Measurements from ENCODE around the gene SMG6. TPM values are rescaled to one million over a fixed set of nuclear protein-coding genes. Genes with fewer than 3 reads are reported as not detected.

Gene SMG6
- polyA plus RNA-seq, 2 donors, result 14.0 to 16.7 TPM

GRCh38 chr17:2029911-2030778 is 273.4 kb downstream of the SMG6 start, which contains the start of gene DPH1:
Gene DPH1 (plus strand): TSS chr17:2030153. CDS start chr17:2030170, 17 bp downstream.
- Histone ChIP-seq H3K36me3 (ENCODE audit: control insufficient read depth in 2 of 2, insufficient read depth in 2 of 2, low read length in 1 of 2) (no peaks in the 10 kb centered on the region), H3K27ac (ENCODE audit: low read depth in 2 of 2, low read length in 1 of 2) (peak within 1 kb of the TSS in 1 of 2 donors; percentile 48), H3K9me3 (ENCODE audit: control insufficient read depth in 2 of 2, insufficient read depth in 1 of 2, low read depth in 1 of 2, low read length in 1 of 2) (no peaks in the 10 kb centered on the region), H3K27me3 (ENCODE audit: control insufficient read depth in 1 of 2, insufficient read depth in 2 of 2, low read length in 2 of 2) (no peaks in the 10 kb centered on the region), H3K4me1 (ENCODE audit: control insufficient read depth in 2 of 2, insufficient read depth in 2 of 2, low read length in 1 of 2) (peaks cover 6 to 9% of the 10 kb centered on the region in 2 donors), H3K4me3 (ENCODE audit: low read depth in 1 of 2, low read length in 2 of 2) (peak within 1 kb of the TSS; percentile 86 to 89)
- 1 to 2% methylated on average over 58 to 59 of the region's 59 CpGs for WGBS, 2 donors

GRCh38 chr17:2028737-2029136 is 274.8 kb downstream of the SMG6 start:
- no peaks in the 10 kb centered on the region for H3K9me3 ChIP-seq (ENCODE audit: control insufficient read depth in 2 of 2, insufficient read depth in 1 of 2, low read depth in 1 of 2, low read length in 1 of 2)
- H3K36me3 ChIP-seq (ENCODE audit: control insufficient read depth in 2 of 2, insufficient read depth in 2 of 2, low read length in 1 of 2), result no peaks in the 10 kb centered on the region
- peaks cover 6 to 9% of the 10 kb centered on the region in 2 donors for H3K4me1 ChIP-seq (ENCODE audit: control insufficient read depth in 2 of 2, insufficient read depth in 2 of 2, low read length in 1 of 2)
- 53 to 56% methylated on average over 6 of the region's 6 CpGs for WGBS, 2 donors
- no peaks in the 10 kb centered on the region for H3K27me3 ChIP-seq (ENCODE audit: control insufficient read depth in 1 of 2, insufficient read depth in 2 of 2, low read length in 2 of 2)
- no peak overlapping the region for H3K4me3 ChIP-seq (ENCODE audit: low read depth in 1 of 2, low read length in 2 of 2)
- H3K27ac ChIP-seq (ENCODE audit: low read depth in 2 of 2, low read length in 1 of 2), result no peak overlapping the region

GRCh38 chr17:2028234-2028614 is 275.4 kb downstream of the SMG6 start:
- Histone ChIP-seq H3K27me3 (ENCODE audit: control insufficient read depth in 1 of 2, insufficient read depth in 2 of 2, low read length in 2 of 2) (no peaks in the 10 kb centered on the region), H3K4me1 (ENCODE audit: control insufficient read depth in 2 of 2, insufficient read depth in 2 of 2, low read length in 1 of 2) (peaks cover 6 to 9% of the 10 kb centered on the region in 2 donors), H3K27ac (ENCODE audit: low read depth in 2 of 2, low read length in 1 of 2) (no peak overlapping the region), H3K36me3 (ENCODE audit: control insufficient read depth in 2 of 2, insufficient read depth in 2 of 2, low read length in 1 of 2) (no peaks in the 10 kb centered on the region), H3K9me3 (ENCODE audit: control insufficient read depth in 2 of 2, insufficient read depth in 1 of 2, low read depth in 1 of 2, low read length in 1 of 2) (no peaks in the 10 kb centered on the region), H3K4me3 (ENCODE audit: low read depth in 1 of 2, low read length in 2 of 2) (no peak overlapping the region)
- 85 to 86% methylated on average over 5 of the region's 5 CpGs for WGBS, 2 donors

- H3K27ac ChIP-seq (ENCODE audit: low read depth in 2 of 2, low read length in 1 of 2), result no peak overlapping the region
- no peaks in the 10 kb centered on the region for H3K9me3 ChIP-seq (ENCODE audit: control insufficient read depth in 2 of 2, insufficient read depth in 1 of 2, low read depth in 1 of 2, low read length in 1 of 2)
- H3K4me3 ChIP-seq (ENCODE audit: low read depth in 1 of 2, low read length in 2 of 2), result no peak overlapping the region
- no peaks in the 10 kb centered on the region for H3K36me3 ChIP-seq (ENCODE audit: control insufficient read depth in 2 of 2, insufficient read depth in 2 of 2, low read length in 1 of 2)
- peaks cover 6 to 9% of the 10 kb centered on the region in 2 donors for H3K4me1 ChIP-seq (ENCODE audit: control insufficient read depth in 2 of 2, insufficient read depth in 2 of 2, low read length in 1 of 2)
- 66 to 68% methylated on average over 11 of the region's 11 CpGs for WGBS, 2 donors
- no peaks in the 10 kb centered on the region for H3K27me3 ChIP-seq (ENCODE audit: control insufficient read depth in 1 of 2, insufficient read depth in 2 of 2, low read length in 2 of 2)
Observed at GRCh38 chr17:2027528-2028233, 275.9 kb downstream of the SMG6 start.

- 2% methylated on average over 55 of the region's 55 CpGs for WGBS, 2 donors
- H3K27me3 ChIP-seq (ENCODE audit: control insufficient read depth in 1 of 2, insufficient read depth in 2 of 2, low read length in 2 of 2), result no peaks in the 10 kb centered on the region
Observed at GRCh38 chr17:2025622-2026309, 277.8 kb downstream of the SMG6 start.

GRCh38 chr17:2025220-2025621 is 278.4 kb downstream of the SMG6 start, which contains the start of gene RTN4RL1:
Gene RTN4RL1 (minus strand): TSS chr17:2025334. CDS start chr17:2024865, 469 bp downstream.
- Histone ChIP-seq H3K27me3 (ENCODE audit: control insufficient read depth in 1 of 2, insufficient read depth in 2 of 2, low read length in 2 of 2) (no peaks in the 10 kb centered on the region), H3K27ac (ENCODE audit: low read depth in 2 of 2, low read length in 1 of 2) (peak within 1 kb of the TSS in 1 of 2 donors; percentile 10), H3K4me3 (ENCODE audit: low read depth in 1 of 2, low read length in 2 of 2) (peak within 1 kb of the TSS; percentile 52 to 53), H3K9me3 (ENCODE audit: control insufficient read depth in 2 of 2, insufficient read depth in 1 of 2, low read depth in 1 of 2, low read length in 1 of 2) (no peaks in the 10 kb centered on the region), H3K4me1 (ENCODE audit: control insufficient read depth in 2 of 2, insufficient read depth in 2 of 2, low read length in 1 of 2) (peaks cover 4 to 5% of the 10 kb centered on the region in 2 donors), H3K36me3 (ENCODE audit: control insufficient read depth in 2 of 2, insufficient read depth in 2 of 2, low read length in 1 of 2) (no peaks in the 10 kb centered on the region)
- WGBS, 2 donors, result 0 to 1% methylated on average over 42 to 47 of the region's 47 CpGs

More at GRCh38 chr17:2025622-2026309, 277.8 kb downstream of the SMG6 start:
- H3K4me1 ChIP-seq (ENCODE audit: control insufficient read depth in 2 of 2, insufficient read depth in 2 of 2, low read length in 1 of 2), result peaks cover 4 to 8% of the 10 kb centered on the region in 2 donors
- H3K27ac ChIP-seq (ENCODE audit: low read depth in 2 of 2, low read length in 1 of 2), result peak overlapping the region in 1 of 2 donors; percentile 9
- H3K4me3 ChIP-seq (ENCODE audit: low read depth in 1 of 2, low read length in 2 of 2), result peak overlapping the region; percentile 52 to 53
- no peaks in the 10 kb centered on the region for H3K9me3 ChIP-seq (ENCODE audit: control insufficient read depth in 2 of 2, insufficient read depth in 1 of 2, low read depth in 1 of 2, low read length in 1 of 2)
- H3K36me3 ChIP-seq (ENCODE audit: control insufficient read depth in 2 of 2, insufficient read depth in 2 of 2, low read length in 1 of 2), result no peaks in the 10 kb centered on the region

- 1% methylated on average over 52 to 73 of the region's 73 CpGs for WGBS, 2 donors
- no peaks in the 10 kb centered on the region for H3K27me3 ChIP-seq (ENCODE audit: control insufficient read depth in 1 of 2, insufficient read depth in 2 of 2, low read length in 2 of 2)
- H3K4me1 ChIP-seq (ENCODE audit: control insufficient read depth in 2 of 2, insufficient read depth in 2 of 2, low read length in 1 of 2), result peaks cover 4% of the 10 kb centered on the region in 2 donors
- no peaks in the 10 kb centered on the region for H3K36me3 ChIP-seq (ENCODE audit: control insufficient read depth in 2 of 2, insufficient read depth in 2 of 2, low read length in 1 of 2)
- no peaks in the 10 kb centered on the region for H3K9me3 ChIP-seq (ENCODE audit: control insufficient read depth in 2 of 2, insufficient read depth in 1 of 2, low read depth in 1 of 2, low read length in 1 of 2)
- H3K27ac ChIP-seq (ENCODE audit: low read depth in 2 of 2, low read length in 1 of 2), result peak overlapping the region in 1 of 2 donors; percentile 10
- peak overlapping the region; percentile 52 to 53 for H3K4me3 ChIP-seq (ENCODE audit: low read depth in 1 of 2, low read length in 2 of 2)
Observed at GRCh38 chr17:2024572-2025219, 278.9 kb downstream of the SMG6 start.

- 1% methylated on average over 82 to 85 of the region's 85 CpGs for WGBS, 2 donors
- Histone ChIP-seq H3K4me1 (ENCODE audit: control insufficient read depth in 2 of 2, insufficient read depth in 2 of 2, low read length in 1 of 2) (peaks cover 4 to 5% of the 10 kb centered on the region in 2 donors), H3K27ac (ENCODE audit: low read depth in 2 of 2, low read length in 1 of 2) (no peak overlapping the region), H3K36me3 (ENCODE audit: control insufficient read depth in 2 of 2, insufficient read depth in 2 of 2, low read length in 1 of 2) (no peaks in the 10 kb centered on the region), H3K9me3 (ENCODE audit: control insufficient read depth in 2 of 2, insufficient read depth in 1 of 2, low read depth in 1 of 2, low read length in 1 of 2) (no peaks in the 10 kb centered on the region), H3K4me3 (ENCODE audit: low read depth in 1 of 2, low read length in 2 of 2) (peak overlapping the region; percentile 52 to 53), H3K27me3 (ENCODE audit: control insufficient read depth in 1 of 2, insufficient read depth in 2 of 2, low read length in 2 of 2) (no peaks in the 10 kb centered on the region)
Observed at GRCh38 chr17:2023692-2024571, 279.7 kb downstream of the SMG6 start.
